Neural progenitor cell (in vitro differentiated cells): ENCODE data around the gene CYP2U1.

ENCODE experiments used
- CTCF ChIP-seq: fragments of 200-600 bp; sonication (generic); IDR thresholded peaks from 2 replicates; pipeline ENCODE4 v1.5.1; 2017; ENCODE audit warnings: antibody characterized with exemption, mild to moderate bottlenecking
- EZH2 ChIP-seq: fragments of 200-600 bp; sonication (generic); IDR thresholded peaks from 2 replicates; pipeline ENCODE4 v1.6.1; 2017; ENCODE audit warnings: antibody characterized with exemption, mild to moderate bottlenecking, moderate library complexity

- TF ChIP-seq EZH2 (no peak), CTCF (no peak)
These were observed 28.6 kb upstream of the CYP2U1 start for GRCh38 chr4:107902715-107903114.
